OCI-LY3 (cell line): Measurements from ENCODE around the gene SKA2.

ENCODE experiments used
- EZH2phosphoT487 ChIP-seq: fragments of 200-600 bp; shearing (Covaris generic); IDR thresholded peaks from 2 replicates; pipeline ENCODE4 v1.6.1; 2018; ENCODE audit warnings: antibody characterized with exemption, mixed run types, low read depth
- TF ChIP-seq, protein P1 (sequence below): fragments of 200-600, 300-600 bp; sonication (generic); IDR thresholded peaks from 2 replicates; pipeline ENCODE4 v1.5.1; 2014; ENCODE audit warnings: antibody characterized with exemption, low read length, low read depth

GRCh38 chr17:59141860-59142259, 13.1 kb downstream of the SKA2 start:
- TF ChIP-seq, protein P1, sequence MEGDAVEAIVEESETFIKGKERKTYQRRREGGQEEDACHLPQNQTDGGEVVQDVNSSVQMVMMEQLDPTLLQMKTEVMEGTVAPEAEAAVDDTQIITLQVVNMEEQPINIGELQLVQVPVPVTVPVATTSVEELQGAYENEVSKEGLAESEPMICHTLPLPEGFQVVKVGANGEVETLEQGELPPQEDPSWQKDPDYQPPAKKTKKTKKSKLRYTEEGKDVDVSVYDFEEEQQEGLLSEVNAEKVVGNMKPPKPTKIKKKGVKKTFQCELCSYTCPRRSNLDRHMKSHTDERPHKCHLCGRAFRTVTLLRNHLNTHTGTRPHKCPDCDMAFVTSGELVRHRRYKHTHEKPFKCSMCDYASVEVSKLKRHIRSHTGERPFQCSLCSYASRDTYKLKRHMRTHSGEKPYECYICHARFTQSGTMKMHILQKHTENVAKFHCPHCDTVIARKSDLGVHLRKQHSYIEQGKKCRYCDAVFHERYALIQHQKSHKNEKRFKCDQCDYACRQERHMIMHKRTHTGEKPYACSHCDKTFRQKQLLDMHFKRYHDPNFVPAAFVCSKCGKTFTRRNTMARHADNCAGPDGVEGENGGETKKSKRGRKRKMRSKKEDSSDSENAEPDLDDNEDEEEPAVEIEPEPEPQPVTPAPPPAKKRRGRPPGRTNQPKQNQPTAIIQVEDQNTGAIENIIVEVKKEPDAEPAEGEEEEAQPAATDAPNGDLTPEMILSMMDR, result no peak
- TF ChIP-seq EZH2phosphoT487, result no peak
